Coronary artery (tissue), 2 donors: ENCODE measurements around the gene EVX1.

Experiments used
- DNase-seq: peaks from one replicate; pipeline ENCODE4 v3.0.0-alpha.2; 2017; ENCODE audit warnings: low spot score
- H3K27ac ChIP-seq, 2 donors: fragments of 200-600 bp; sonication (generic); one replicate each; pipeline ENCODE4 v1.5.1; 2016 to 2019
- H3K4me3 ChIP-seq: fragments of 200-600 bp; sonication (generic); 2 replicates; pipeline ENCODE4 v1.5.1; 2016; ENCODE audit warnings: mild to moderate bottlenecking, moderate library complexity
- TF ChIP-seq, protein P1 (sequence below): fragments of 200-600 bp; sonication (generic); IDR thresholded peaks from one replicate; pipeline ENCODE4 v1.5.1; 2019; ENCODE audit warnings: antibody characterized with exemption

Gene EVX1

DNA sequence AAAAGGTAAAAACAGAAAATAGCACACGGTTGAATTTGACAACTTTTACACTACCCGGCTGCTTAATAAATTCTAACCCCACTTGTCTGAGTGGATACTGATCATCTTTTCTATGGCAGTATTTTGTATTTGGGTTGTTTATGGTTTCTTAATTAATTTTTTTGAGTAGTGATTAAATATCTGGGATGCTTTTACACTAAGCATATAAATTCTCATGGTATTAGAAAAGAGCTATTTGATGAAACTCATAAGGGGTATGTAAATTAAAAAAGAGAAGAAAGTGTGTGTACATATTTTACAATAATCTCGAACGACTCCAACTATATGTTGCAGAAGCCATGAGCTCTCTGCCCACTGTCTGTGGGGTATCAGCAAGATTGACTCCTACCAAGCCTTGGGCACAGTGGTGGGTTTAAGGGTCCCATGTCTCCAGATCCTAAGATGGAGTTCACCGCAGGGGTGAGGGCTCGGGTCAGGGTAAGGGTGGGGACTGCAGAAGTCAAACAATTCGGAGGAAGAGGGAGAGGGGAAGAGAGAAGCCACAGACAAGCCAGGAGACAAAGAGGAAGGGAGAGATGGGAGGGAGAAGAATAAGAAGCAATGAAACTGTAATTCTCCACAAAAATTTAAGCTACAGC is 35.1 kb upstream of the EVX1 start:
- Histone ChIP-seq H3K4me3 (no peak overlapping the region), H3K27ac (no peak overlapping the region)
- TF ChIP-seq, protein P1, sequence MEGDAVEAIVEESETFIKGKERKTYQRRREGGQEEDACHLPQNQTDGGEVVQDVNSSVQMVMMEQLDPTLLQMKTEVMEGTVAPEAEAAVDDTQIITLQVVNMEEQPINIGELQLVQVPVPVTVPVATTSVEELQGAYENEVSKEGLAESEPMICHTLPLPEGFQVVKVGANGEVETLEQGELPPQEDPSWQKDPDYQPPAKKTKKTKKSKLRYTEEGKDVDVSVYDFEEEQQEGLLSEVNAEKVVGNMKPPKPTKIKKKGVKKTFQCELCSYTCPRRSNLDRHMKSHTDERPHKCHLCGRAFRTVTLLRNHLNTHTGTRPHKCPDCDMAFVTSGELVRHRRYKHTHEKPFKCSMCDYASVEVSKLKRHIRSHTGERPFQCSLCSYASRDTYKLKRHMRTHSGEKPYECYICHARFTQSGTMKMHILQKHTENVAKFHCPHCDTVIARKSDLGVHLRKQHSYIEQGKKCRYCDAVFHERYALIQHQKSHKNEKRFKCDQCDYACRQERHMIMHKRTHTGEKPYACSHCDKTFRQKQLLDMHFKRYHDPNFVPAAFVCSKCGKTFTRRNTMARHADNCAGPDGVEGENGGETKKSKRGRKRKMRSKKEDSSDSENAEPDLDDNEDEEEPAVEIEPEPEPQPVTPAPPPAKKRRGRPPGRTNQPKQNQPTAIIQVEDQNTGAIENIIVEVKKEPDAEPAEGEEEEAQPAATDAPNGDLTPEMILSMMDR: no peak
- DNase-seq: no peak

DNA sequence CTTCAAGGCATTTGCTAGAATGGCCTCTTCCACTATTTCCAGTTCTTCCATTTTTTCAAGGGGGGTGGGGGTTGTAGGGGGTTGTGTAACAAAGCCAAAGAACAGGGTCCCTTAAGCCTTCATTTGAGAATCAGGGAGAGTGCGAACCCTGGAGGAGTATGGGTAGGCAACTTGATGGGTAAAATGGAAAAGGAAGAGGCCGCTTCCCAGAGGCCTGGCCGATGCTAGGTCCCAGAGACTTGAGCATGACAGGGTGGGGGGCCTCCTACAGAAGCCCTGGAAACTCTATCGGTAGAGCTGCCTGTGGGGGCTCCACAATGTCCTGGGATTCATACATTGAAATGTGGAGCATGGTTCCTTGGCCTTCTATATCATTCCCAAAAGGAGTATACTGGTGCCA is 33.6 kb upstream of the EVX1 start:
- peak; percentile 56 for DNase-seq
- H3K27ac ChIP-seq: no peak overlapping the region
- H3K4me3 ChIP-seq: no peak overlapping the region
- TF ChIP-seq, protein P1: no peak

DNA sequence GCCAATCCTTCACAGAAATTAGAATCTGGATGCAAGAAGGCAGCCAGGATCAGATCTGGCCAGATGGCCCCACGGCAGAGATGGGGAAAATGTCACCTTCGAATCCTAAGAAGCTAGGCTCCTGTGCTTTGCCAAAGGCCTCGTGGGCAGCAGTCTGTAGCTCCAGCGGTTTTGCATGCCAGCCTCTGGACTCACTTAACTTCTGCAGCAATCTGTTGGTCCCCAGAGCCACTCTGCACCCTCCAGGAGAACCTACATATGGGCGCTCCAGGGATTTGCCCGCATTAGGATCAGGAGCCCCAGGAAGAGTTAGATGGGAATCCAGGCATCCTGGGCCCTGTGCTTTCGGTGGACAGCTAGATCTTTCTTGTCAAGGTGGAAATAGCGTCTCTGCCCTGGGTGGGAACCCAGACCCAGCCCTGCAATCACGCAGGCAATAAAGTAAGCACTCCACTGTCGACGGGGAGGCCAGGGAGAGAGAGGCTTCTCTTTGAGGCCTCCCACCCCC is 32.6 kb upstream of the EVX1 start:
- no peak for DNase-seq
- H3K27ac ChIP-seq: no peak overlapping the region
- peak overlapping the region; percentile 44 for H3K4me3 ChIP-seq
- TF ChIP-seq, protein P1: no peak

DNA sequence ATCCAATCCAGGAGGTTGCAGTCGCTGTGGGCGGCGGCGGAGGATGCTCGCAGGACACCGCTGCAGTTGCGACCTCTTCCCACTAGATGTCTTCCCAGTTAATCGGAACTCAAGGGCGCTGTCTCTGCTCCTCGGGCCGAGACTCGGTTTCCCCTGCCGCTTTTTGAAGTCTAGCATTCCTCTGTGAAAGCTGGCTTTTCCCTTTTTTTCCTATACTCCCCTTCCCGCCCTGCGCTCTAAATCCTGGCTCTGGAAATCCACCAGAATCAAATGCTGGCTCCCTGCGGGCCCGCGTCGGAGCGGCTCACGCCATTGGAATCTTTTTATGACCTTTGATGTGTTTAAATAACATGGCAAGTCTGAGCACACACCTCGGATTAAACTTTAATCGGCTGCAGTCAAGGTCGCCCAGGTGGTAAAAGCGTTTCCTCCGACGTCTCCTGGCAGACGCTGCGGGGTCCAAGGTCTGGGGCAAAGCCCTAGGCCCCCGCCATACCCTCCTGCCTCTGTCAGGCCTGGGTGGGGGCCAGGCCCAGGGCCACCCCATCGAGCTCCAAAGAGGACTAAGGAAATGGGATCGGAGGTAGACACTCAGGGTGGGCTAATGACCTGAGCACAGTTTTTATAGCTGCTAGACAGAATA is 32.0 kb upstream of the EVX1 start:
- TF ChIP-seq, protein P1: peak; percentile 42
- Histone ChIP-seq H3K27ac (no peak overlapping the region), H3K4me3 (peak overlapping the region; percentile 44)
- DNase-seq: peak; percentile 70

DNA sequence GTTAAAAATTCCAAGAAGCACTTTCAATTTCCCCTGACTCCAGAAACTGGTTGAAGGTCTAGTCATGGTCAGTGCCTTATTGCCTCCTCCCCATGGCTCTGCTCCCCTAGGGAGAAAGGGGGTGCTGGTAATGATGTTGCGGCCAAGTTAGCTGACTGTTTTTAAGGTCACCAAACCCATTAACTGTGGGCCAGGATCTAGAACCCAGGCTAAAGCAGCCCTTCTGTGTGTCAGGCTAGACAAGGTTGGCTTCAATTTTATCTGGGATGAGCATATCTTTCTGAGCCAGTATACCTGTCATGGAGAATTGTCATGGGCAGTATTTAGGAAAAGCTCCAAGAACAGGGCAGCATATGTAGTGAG is 31.5 kb upstream of the EVX1 start:
- no peak overlapping the region for H3K27ac ChIP-seq
- no peak overlapping the region for H3K4me3 ChIP-seq
- TF ChIP-seq, protein P1: no peak
- no peak for DNase-seq

DNA sequence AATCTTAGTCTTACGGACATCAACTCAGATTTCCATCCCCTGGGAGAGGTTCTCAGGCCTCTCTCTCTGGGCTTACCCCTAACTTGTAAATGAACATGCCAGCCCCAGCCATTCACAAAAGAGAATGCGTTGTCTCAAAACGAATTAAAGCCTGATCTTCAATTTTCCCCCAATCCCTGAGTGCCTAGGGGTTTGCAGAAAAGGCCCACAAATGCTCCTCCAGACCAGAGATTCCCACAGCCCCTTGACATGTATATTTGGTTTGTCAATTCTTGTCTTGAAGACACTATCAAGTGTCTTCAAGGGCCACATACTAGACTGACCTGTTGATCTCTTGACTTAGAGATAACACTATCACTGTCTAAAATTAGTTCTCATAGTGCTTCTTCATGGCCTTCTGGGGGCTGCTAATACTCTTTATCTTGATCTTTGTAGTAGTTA is 30.8 kb upstream of the EVX1 start:
- no peak for DNase-seq
- no peak overlapping the region for H3K27ac ChIP-seq
- no peak overlapping the region for H3K4me3 ChIP-seq
- TF ChIP-seq, protein P1: no peak
